K562 (cell line): ENCODE data around the gene CMTR1. TPM values are rescaled to one million over a fixed set of nuclear protein-coding genes. Genes with fewer than 3 reads are reported as not detected.

Experiments
- ATAC-seq: fragments of 200-7000 bp; cut with Tn5 transposase; 3 replicates; pipeline ENCODE4 v1.9.1; 2020; ENCODE audit warnings: moderate library complexity
- BruUV-seq: library from RNA; stranded (reverse); fragments of 400-500 nt; replicated peaks from 2 replicates; lab custom pipeline; 2021; lab: Mats Ljungman, UMichigan
- CTCF ChIA-PET: fragments of 300-600 bp; formaldehyde crosslinking; extraction: SDS; loops from one replicate; lab custom pipeline; 2021; ENCODE audit warnings: low intra/inter-chr PET ratio; lab: Yijun Ruan, JAX
- POLR2A ChIA-PET: fragments of 300-600, 350-650 bp; sonication (Branson Sonifier 250); formaldehyde crosslinking; extraction: SDS; loops from one replicate; lab custom pipeline; 2021; ENCODE audit warnings: antibody characterized with exemption, inconsistent platforms; lab: Yijun Ruan, JAX
- DNase-seq, 4 experiments: peaks; one replicate each; pipeline versions ENCODE4 v3.0.0 to v3.0.0-alpha.2; 2011 to 2018; ENCODE audit warnings: low spot score in 3 of 4, mixed read lengths in 3 of 4; ENCODE audit errors: extremely low read depth in 1 of 4
- FAIRE-seq: peaks from 2 replicates; lab custom pipeline; 2011; peaks lifted over from hg19 to GRCh38; lab: Jason Lieb, UNC
- H2AFZ ChIP-seq: 2 replicates; pipeline ENCODE4 v1.6.0; 2011; ENCODE audit warnings: low read depth, low read length, control low read depth, inconsistent platforms
- H3K27ac ChIP-seq: fragments of 200-600 bp; 3 replicates; pipeline ENCODE4 v1.8.0; 2011; ENCODE audit warnings: low read depth, mild to moderate bottlenecking, control low read depth, inconsistent platforms, low read length, moderate library complexity, mixed read lengths; ENCODE audit errors: extremely low read depth
- H3K27me3 ChIP-seq, 2 experiments: fragments of 300-600 bp in 1 of 2; 2 replicates in 1 of 2; 3 replicates in 1 of 2; pipeline versions ENCODE4 v1.6.0 to v1.8.0; 2011; ENCODE audit warnings: inconsistent platforms in 2 of 2, low read length in 2 of 2, mild to moderate bottlenecking in 1 of 2, mixed read lengths in 1 of 2, moderate library complexity in 1 of 2; ENCODE audit not compliant: control insufficient read depth in 2 of 2, insufficient read depth in 2 of 2
- H3K36me3 ChIP-seq: fragments of 300-600 bp; 3 replicates; pipeline ENCODE4 v1.8.0; 2011; ENCODE audit warnings: mild to moderate bottlenecking, low read length, inconsistent platforms; ENCODE audit not compliant: control insufficient read depth, insufficient read depth
- H3K4me1 ChIP-seq, 2 experiments: fragments of 200-600 bp in 1 of 2; replicated peaks in 1 of 2; 2 replicates in 1 of 2; 3 replicates in 1 of 2; pipeline versions ENCODE4 v1.5.1 to v1.8.0; 2011; ENCODE audit warnings: inconsistent platforms in 2 of 2, low read length in 2 of 2, mild to moderate bottlenecking in 1 of 2, mixed read lengths in 1 of 2, moderate library complexity in 1 of 2; ENCODE audit not compliant: control insufficient read depth in 2 of 2, insufficient read depth in 2 of 2
- H3K4me2 ChIP-seq: 2 replicates; pipeline ENCODE4 v1.6.1; 2011; ENCODE audit warnings: low read length, control low read depth, inconsistent platforms, mixed read lengths; ENCODE audit not compliant: insufficient read depth
- H3K4me3 ChIP-seq: fragments of 200-600 bp; sonication (generic), shearing (Covaris generic); 2 replicates; pipeline ENCODE4 v1.5.1; 2016; ENCODE audit warnings: control low read depth, inconsistent platforms
- H3K79me2 ChIP-seq: fragments of 200-600 bp; 3 replicates; pipeline ENCODE4 v1.8.0; 2011; ENCODE audit warnings: low read length, inconsistent platforms; ENCODE audit not compliant: control insufficient read depth, insufficient read depth
- H3K9ac ChIP-seq, 2 experiments: 2 replicates each; pipeline versions ENCODE4 v1.6.0 to v1.6.1; 2011; ENCODE audit warnings: low read depth in 2 of 2, low read length in 2 of 2, control low read depth in 1 of 2, inconsistent platforms in 1 of 2, mild to moderate bottlenecking in 1 of 2, mixed read lengths in 1 of 2; ENCODE audit not compliant: insufficient read depth in 1 of 2
- H3K9me1 ChIP-seq: one replicate; pipeline ENCODE4 v1.6.0; 2011; ENCODE audit warnings: inconsistent platforms, mild to moderate bottlenecking, low read length, moderate library complexity; ENCODE audit not compliant: control insufficient read depth, insufficient read depth
- H3K9me3 ChIP-seq: replicated peaks from 2 replicates; pipeline ENCODE4 v1.5.1; 2011; ENCODE audit warnings: low read depth, low read length, inconsistent platforms; ENCODE audit not compliant: control insufficient read depth, insufficient read depth
- H4K20me1 ChIP-seq: replicated peaks from 2 replicates; pipeline ENCODE4 v1.6.1; 2011; ENCODE audit warnings: low read length, inconsistent platforms, mixed read lengths; ENCODE audit not compliant: control insufficient read depth, insufficient read depth
- ASH1L ChIP-seq: fragments of 450-650 bp; IDR thresholded peaks from 2 replicates; pipeline ENCODE4 v1.6.1; 2018; ENCODE audit warnings: borderline replicate concordance, mild to moderate bottlenecking, low read depth; ENCODE audit not compliant: partially characterized antibody
- FOXA3 ChIP-seq, 2 experiments: fragments of 450-650 bp in 1 of 2; sonication (generic) in 1 of 2; formaldehyde crosslinking; IDR thresholded peaks in 1 of 2; conservative IDR thresholded peaks in 1 of 2; 2 replicates each; pipeline versions ENCODE4 v1.4.0 to v1.8.0; 2020 to 2022; ENCODE audit warnings: mild to moderate bottlenecking in 2 of 2, missing genetic modification reagents in 1 of 2
- MCM5 ChIP-seq: fragments of 450-650 bp; IDR thresholded peaks from 2 replicates; pipeline ENCODE4 v1.6.1; 2016; ENCODE audit warnings: low read depth
- MTA1 ChIP-seq: fragments of 450-650 bp; IDR thresholded peaks from 2 replicates; pipeline ENCODE4 v1.6.1; 2017; ENCODE audit warnings: borderline replicate concordance
- SETDB1 ChIP-seq: IDR thresholded peaks from one replicate; pipeline ENCODE4 v1.6.1; 2012; ENCODE audit warnings: low read length, control low read depth, inconsistent platforms
- SRF ChIP-seq, 2 experiments: fragments of 250-450, 450-650 bp in 1 of 2; sonication (Bioruptor Pico) in 1 of 2; sonication (generic) in 1 of 2; formaldehyde crosslinking; IDR thresholded peaks; 2 replicates each; pipeline versions ENCODE4 v1.5.0 to v1.5.1; 2020 to 2022; ENCODE audit warnings: mild to moderate bottlenecking in 1 of 2, missing genetic modification reagents in 1 of 2
- TCF7L2 ChIP-seq: fragments of 150-350 bp; IDR thresholded peaks from 2 replicates; pipeline ENCODE4 v1.6.1; 2016; ENCODE audit warnings: low read depth, mild to moderate bottlenecking, low read length, moderate library complexity
- WGBS: fragments of 100-300 bp; shearing (Covaris generic); methylation state at CpG from one replicate; pipeline ENCODE4 v1.1.6; 2016; ENCODE audit warnings: low coverage, mixed read lengths; ENCODE audit not compliant: insufficient coverage; ENCODE audit errors: missing lambda C conversion rate; 5-methylcytosine and 5-hydroxymethylcytosine counted together
- in situ Hi-C: fragments of 300-500 bp; cut with MboI; formaldehyde crosslinking; loops from 4 replicates; pipeline ENCODE4 v1.15.0; 2018; ENCODE audit warnings: inconsistent platforms, mixed read lengths
- intact Hi-C: fragments of 100-400 bp; cut with micrococcal nuclease; formaldehyde crosslinking; loops from 2 replicates; pipeline ENCODE4 v1.14.2; 2022
- polyA plus RNA-seq, 8 experiments: library from polyadenylated mRNA; depleted of rRNA in 4 of 8; stranded (reverse) in 5 of 8; unstranded in 3 of 8; fragments of >200 nt; fragmentation: Nextera tagmentation in 2 of 8; fragmentation: Illumina TruSeq in 1 of 8; extraction: Ambion mirVana in 2 of 8; extraction: Trizol in 1 of 8; gene quantifications; 2 replicates each; pipeline versions ENCODE4 v1.2.1 to v1.2.3, GENCODE V29; 2011 to 2014; ENCODE audit warnings: inconsistent platforms in 1 of 8, missing spikeins in 1 of 8
- total RNA-seq, 7 experiments: library from RNA; depleted of rRNA in 6 of 7; stranded (reverse); fragments of >200 nt in 6 of 7; fragmentation: Illumina TruSeq in 2 of 7; extraction: Trizol in 2 of 7; gene quantifications; 2 replicates each; pipeline versions ENCODE4 v1.2.1 to v1.2.3, GENCODE V29; 2011 to 2021; ENCODE audit warnings: low replicate concordance in 1 of 7
- TF ChIP-seq, protein P1 (sequence below): fragments of 250-450 bp; sonication (Bioruptor Pico); IDR thresholded peaks from 2 replicates; pipeline ENCODE4 v1.8.0; 2022; ENCODE audit warnings: inconsistent platforms, mild to moderate bottlenecking, moderate library complexity, borderline replicate concordance
- TF ChIP-seq, protein P2 (sequence below): fragments of 200-800 bp; sonication (Bioruptor generic); IDR thresholded peaks from 2 replicates; pipeline ENCODE4 v1.6.1; 2016; ENCODE audit warnings: missing genetic modification characterization, missing compliant biosample characterization

The CMTR1 gene
- total and polyA plus RNA-seq, 9 of the 15 experiments (the other 6 are each of a cell fraction or from before 2014, with no cell fraction given), result 2.9 to 63.5 (median 49.5) TPM

DNA sequence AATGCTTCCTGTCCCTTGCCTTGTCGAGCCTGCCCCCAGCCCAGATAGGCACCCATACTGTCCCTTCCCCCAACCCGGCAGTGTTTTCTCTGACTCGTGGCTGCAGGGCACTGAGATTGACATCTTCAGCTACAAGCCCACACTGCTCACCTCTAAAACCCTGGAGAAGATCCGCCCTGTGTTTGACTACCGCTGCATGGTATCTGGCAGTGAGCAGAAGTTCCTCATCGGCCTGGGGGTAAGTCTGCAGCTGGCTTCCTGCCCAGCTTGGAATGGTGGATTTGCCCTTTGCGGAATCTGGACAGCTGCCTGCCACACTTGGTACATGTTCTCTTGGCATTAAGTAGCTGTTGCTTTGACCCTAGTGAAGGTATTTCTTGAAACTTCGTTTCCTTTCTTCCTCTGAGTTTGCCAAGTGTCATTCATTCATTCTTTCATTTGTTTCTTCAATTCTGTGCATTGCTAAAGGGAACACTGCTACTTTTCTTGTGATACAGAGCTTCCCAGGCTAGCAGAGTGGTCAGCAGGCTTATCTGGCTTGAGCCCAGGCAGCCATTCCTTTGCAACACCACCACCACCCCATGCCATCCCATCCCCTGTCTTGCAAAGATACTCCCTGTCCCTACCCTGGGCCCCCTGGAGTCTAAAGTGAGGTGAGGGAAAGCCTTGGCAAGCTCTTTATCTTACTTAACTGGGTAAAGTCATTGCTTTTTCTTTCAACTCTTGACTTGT is 40.5 kb downstream of the CMTR1 start:
- intact Hi-C loops (no loop called here), in situ Hi-C loops (loop anchor here (5.0 kb wide), 1 partner anchor 91 kb away; no protein-coding TSS in a partner anchor)
- ChIA-PET CTCF (interaction anchor here (0.6 kb wide), 1 partner anchor 134 kb away, joined by 3 read pairs; no protein-coding TSS in a partner anchor), POLR2A (interaction anchor here (1.2 to 2.7 kb wide), 3 partner anchors 13 to 70 kb away, joined by 3 to 10 read pairs (median 9); no protein-coding TSS in a partner anchor)
- Histone ChIP-seq H3K4me2 (no peak overlapping the region), H3K4me1 (peaks cover 0 to 5% of the 10 kb centered on the region in 2 experiments; a peak in 3 of 5 replicates), H3K4me3 (no peak overlapping the region), H3K79me2 (no peaks in the 10 kb centered on the region), H3K27ac (no peak overlapping the region), H3K9me3 (no peaks in the 10 kb centered on the region), H3K9ac (no peak overlapping the region), H2AFZ (no peak overlapping the region), H3K36me3 (peaks cover 79% of the 10 kb centered on the region), H3K9me1 (no peaks in the 10 kb centered on the region), H3K27me3 (no peaks in the 10 kb centered on the region), H4K20me1 (0 out of 2 replicates have a peak, but pooled peaks cover 8% of the 10 kb centered on the region)
- no peak for DNase-seq
- no peak for ATAC-seq
- BruUV-seq, result no TSS peak
- no peak for FAIRE-seq
- TF ChIP-seq MCM5 (no peak), MTA1 (no peak), SETDB1 (no peak), ASH1L (no peak), TCF7L2 (no peak), SRF (CRISPR knock-in tag; IDR thresholded peaks at IDR 0.05) (no peak), FOXA3 (CRISPR knock-in tag; conservative IDR thresholded peaks at IDR 0.05 in 1 of 2, IDR thresholded peaks at IDR 0.05 in 1 of 2) (no peak)
- TF ChIP-seq, protein P1, sequence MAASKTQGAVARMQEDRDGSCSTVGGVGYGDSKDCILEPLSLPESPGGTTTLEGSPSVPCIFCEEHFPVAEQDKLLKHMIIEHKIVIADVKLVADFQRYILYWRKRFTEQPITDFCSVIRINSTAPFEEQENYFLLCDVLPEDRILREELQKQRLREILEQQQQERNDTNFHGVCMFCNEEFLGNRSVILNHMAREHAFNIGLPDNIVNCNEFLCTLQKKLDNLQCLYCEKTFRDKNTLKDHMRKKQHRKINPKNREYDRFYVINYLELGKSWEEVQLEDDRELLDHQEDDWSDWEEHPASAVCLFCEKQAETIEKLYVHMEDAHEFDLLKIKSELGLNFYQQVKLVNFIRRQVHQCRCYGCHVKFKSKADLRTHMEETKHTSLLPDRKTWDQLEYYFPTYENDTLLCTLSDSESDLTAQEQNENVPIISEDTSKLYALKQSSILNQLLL (CRISPR knock-in tag), result no peak
- TF ChIP-seq, protein P2, sequence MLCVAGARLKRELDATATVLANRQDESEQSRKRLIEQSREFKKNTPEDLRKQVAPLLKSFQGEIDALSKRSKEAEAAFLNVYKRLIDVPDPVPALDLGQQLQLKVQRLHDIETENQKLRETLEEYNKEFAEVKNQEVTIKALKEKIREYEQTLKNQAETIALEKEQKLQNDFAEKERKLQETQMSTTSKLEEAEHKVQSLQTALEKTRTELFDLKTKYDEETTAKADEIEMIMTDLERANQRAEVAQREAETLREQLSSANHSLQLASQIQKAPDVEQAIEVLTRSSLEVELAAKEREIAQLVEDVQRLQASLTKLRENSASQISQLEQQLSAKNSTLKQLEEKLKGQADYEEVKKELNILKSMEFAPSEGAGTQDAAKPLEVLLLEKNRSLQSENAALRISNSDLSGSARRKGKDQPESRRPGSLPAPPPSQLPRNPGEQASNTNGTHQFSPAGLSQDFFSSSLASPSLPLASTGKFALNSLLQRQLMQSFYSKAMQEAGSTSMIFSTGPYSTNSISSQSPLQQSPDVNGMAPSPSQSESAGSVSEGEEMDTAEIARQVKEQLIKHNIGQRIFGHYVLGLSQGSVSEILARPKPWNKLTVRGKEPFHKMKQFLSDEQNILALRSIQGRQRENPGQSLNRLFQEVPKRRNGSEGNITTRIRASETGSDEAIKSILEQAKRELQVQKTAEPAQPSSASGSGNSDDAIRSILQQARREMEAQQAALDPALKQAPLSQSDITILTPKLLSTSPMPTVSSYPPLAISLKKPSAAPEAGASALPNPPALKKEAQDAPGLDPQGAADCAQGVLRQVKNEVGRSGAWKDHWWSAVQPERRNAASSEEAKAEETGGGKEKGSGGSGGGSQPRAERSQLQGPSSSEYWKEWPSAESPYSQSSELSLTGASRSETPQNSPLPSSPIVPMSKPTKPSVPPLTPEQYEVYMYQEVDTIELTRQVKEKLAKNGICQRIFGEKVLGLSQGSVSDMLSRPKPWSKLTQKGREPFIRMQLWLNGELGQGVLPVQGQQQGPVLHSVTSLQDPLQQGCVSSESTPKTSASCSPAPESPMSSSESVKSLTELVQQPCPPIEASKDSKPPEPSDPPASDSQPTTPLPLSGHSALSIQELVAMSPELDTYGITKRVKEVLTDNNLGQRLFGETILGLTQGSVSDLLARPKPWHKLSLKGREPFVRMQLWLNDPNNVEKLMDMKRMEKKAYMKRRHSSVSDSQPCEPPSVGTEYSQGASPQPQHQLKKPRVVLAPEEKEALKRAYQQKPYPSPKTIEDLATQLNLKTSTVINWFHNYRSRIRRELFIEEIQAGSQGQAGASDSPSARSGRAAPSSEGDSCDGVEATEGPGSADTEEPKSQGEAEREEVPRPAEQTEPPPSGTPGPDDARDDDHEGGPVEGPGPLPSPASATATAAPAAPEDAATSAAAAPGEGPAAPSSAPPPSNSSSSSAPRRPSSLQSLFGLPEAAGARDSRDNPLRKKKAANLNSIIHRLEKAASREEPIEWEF (CRISPR knock-in tag), result no peak
- 74% methylated on average over 8 of the region's 8 CpGs for WGBS
